Thyroid gland (tissue), 4 donors: ENCODE results near the gene MGAT5B.

Source experiments
- POLR2A ChIP-seq, 2 donors: fragments of 450-650 bp; IDR thresholded peaks; one replicate each; pipeline ENCODE4 v1.6.1; 2017; ENCODE audit warnings: antibody characterized with exemption in 2 of 2, mild to moderate bottlenecking in 2 of 2, moderate library complexity in 1 of 2
- TF ChIP-seq, protein P1 (sequence below), 6 experiments: fragments of 200-600 bp in 3 of 6; fragments of 450-650 bp in 3 of 6; sonication (generic) in 3 of 6; IDR thresholded peaks; one replicate each; pipeline ENCODE4 v1.5.1; 2016 to 2019; ENCODE audit warnings: antibody characterized with exemption in 6 of 6, mild to moderate bottlenecking in 2 of 6, inconsistent platforms in 1 of 6, moderate library complexity in 1 of 6

DNA sequence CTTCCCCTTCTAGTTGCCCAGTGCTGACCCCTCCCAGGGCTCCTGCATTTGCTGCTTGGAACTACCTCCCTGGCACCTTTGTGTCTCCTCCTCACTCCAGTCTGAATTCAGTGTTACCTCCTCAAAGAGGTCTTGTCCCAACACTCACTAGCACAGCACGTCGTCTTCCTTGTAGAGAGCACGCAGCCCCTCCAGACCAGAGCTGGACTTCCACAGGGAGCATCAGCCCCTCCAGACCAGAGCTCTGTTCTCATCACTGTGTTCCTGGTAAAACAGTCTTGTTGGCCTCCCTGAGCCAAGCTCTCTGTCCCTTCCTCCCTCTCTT lies 27.8 kb upstream of the MGAT5B start:
- TF ChIP-seq, protein P1, sequence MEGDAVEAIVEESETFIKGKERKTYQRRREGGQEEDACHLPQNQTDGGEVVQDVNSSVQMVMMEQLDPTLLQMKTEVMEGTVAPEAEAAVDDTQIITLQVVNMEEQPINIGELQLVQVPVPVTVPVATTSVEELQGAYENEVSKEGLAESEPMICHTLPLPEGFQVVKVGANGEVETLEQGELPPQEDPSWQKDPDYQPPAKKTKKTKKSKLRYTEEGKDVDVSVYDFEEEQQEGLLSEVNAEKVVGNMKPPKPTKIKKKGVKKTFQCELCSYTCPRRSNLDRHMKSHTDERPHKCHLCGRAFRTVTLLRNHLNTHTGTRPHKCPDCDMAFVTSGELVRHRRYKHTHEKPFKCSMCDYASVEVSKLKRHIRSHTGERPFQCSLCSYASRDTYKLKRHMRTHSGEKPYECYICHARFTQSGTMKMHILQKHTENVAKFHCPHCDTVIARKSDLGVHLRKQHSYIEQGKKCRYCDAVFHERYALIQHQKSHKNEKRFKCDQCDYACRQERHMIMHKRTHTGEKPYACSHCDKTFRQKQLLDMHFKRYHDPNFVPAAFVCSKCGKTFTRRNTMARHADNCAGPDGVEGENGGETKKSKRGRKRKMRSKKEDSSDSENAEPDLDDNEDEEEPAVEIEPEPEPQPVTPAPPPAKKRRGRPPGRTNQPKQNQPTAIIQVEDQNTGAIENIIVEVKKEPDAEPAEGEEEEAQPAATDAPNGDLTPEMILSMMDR (IDR thresholded peaks at IDR 0.05): no peak
- no peak for TF ChIP-seq POLR2A (IDR thresholded peaks at IDR 0.05)
